Measurements from ENCODE around the gene SNX10. TPM values are rescaled to one million over a fixed set of nuclear protein-coding genes. Genes with fewer than 3 reads are reported as not detected.

Gene SNX10
- total RNA-seq, 1 experiment from 2014 or later, result 9.4 TPM

- Mint-ChIP-seq H3K9me3 (no peaks in the 10 kb centered on the region), H3K27ac (peak overlapping the region in 1 of 3 experiments; percentile 47; a peak in 1 of 7 replicates), H3K4me1 (peaks cover 12 to 13% of the 10 kb centered on the region in 2 experiments), H3K4me3 (no peak overlapping the region), H3K27me3 (ENCODE audit: low read depth) (0 out of 2 replicates have a peak, but pooled peaks cover 2% of the 10 kb centered on the region), H3K36me3 (ENCODE audit: insufficient read depth in 1 of 3, low read depth in 3 of 3) (no peaks in the 10 kb centered on the region)
- no peak for DNase-seq
- TF ChIP-seq CTCF (conservative IDR thresholded peaks at IDR 0.05), result no peak
- no peak overlapping the region for H3K18ac ChIP-seq (ENCODE audit: insufficient read length, low read depth, low read length)
- H3K79me2 ChIP-seq (ENCODE audit: insufficient read depth, low read length), result no peaks in the 10 kb centered on the region
- H4K20me1 ChIP-seq (ENCODE audit: control insufficient read depth, insufficient read depth, insufficient read length), result no peaks in the 10 kb centered on the region
- no peak overlapping the region for H3K9ac ChIP-seq (ENCODE audit: extremely low read depth, insufficient read length, low read length)
- H3K27ac ChIP-seq (ENCODE audit: insufficient read length, low read depth, low read length), result no peak overlapping the region
- H4K91ac ChIP-seq (ENCODE audit: insufficient read length, low read depth, low read length), result no peak overlapping the region
- H2AK5ac ChIP-seq (ENCODE audit: insufficient read length, low read length), result no peak overlapping the region
- H2BK120ac ChIP-seq (ENCODE audit: low read depth, low read length, poor library complexity, severe bottlenecking), result no peak overlapping the region
- H2BK20ac ChIP-seq (ENCODE audit: low read depth, low read length, poor library complexity, severe bottlenecking), result no peak overlapping the region
- no peak overlapping the region for H3K4me2 ChIP-seq (ENCODE audit: insufficient read depth, insufficient read length, low read length)
- no peak overlapping the region for H2BK12ac ChIP-seq (ENCODE audit: insufficient read length, low read depth, low read length)
- H3K14ac ChIP-seq (ENCODE audit: insufficient read depth, low read length), result no peak overlapping the region
- H2BK5ac ChIP-seq (ENCODE audit: insufficient read length, low read length), result no peak overlapping the region
- no peak overlapping the region for H3K23ac ChIP-seq (ENCODE audit: insufficient read length, low read depth, low read length)
- H3K4me1 ChIP-seq (ENCODE audit: insufficient read depth, low read length), result peaks cover 5% of the 10 kb centered on the region
- no CpG with 5 or more reads among the region's 4 CpGs for WGBS (ENCODE audit: extremely low coverage, insufficient read length, low lambda C conversion rate)
- no peaks in the 10 kb centered on the region for H3K27me3 ChIP-seq (ENCODE audit: insufficient read depth, low read length)
- H3K4ac ChIP-seq (ENCODE audit: low read depth, low read length), result no peak overlapping the region
- no peaks in the 10 kb centered on the region for H3K9me3 ChIP-seq (ENCODE audit: control insufficient read depth, low read depth, low read length)
- no peak overlapping the region for H2BK15ac ChIP-seq (ENCODE audit: low read depth, low read length)
- no peak overlapping the region for H4K8ac ChIP-seq (replicated peaks; ENCODE audit: insufficient read length, low read depth, low read length)
- H2AFZ ChIP-seq (ENCODE audit: low read length), result no peak overlapping the region
- no peak overlapping the region for H4K5ac ChIP-seq (ENCODE audit: insufficient read length, low read depth, low read length)
- no peak overlapping the region for H3T11ph ChIP-seq (ENCODE audit: low read length)
- H3K79me1 ChIP-seq (ENCODE audit: insufficient read depth, low read depth, low read length, poor library complexity, severe bottlenecking), result no peaks in the 10 kb centered on the region
- no peaks in the 10 kb centered on the region for H3K23me2 ChIP-seq (ENCODE audit: insufficient read length, low read depth, low read length, poor library complexity, severe bottlenecking)
- H3K56ac ChIP-seq (ENCODE audit: insufficient read length, low read depth, low read length), result no peak overlapping the region
Observed at GRCh38 chr7:26388256-26388655, 96.6 kb downstream of the SNX10 start.

Measured in H9 (cell line).